NOMO-1 (cell line): Measurements from ENCODE around the gene MAPK6.
A peak's percentile ranks its signal among the peaks of the same experiment; 100 is the strongest.

Experiments used
- DNase-seq, 2 experiments: peaks; one replicate each; lab custom pipeline; 2025; ENCODE audit not compliant: unreplicated experiment in 2 of 2; lab: John Stamatoyannopoulos, UW

Gene MAPK6

GRCh38 chr15:52100807-52101442, 81.9 kb downstream of the MAPK6 start:
- DNase-seq: peak; percentile 29 to 56

GRCh38 chr15:52101542-52102323, 82.7 kb downstream of the MAPK6 start:
- peak; percentile 56 to 81 for DNase-seq

- no peak for DNase-seq
Measured at GRCh38 chr15:52102463-52102862, 83.4 kb downstream of the MAPK6 start.

- peak; percentile 8 to 62 for DNase-seq
Measured at GRCh38 chr15:52103217-52104207, 84.5 kb downstream of the MAPK6 start.

- DNase-seq: no peak
Measured at GRCh38 chr15:52104532-52105004, 85.5 kb downstream of the MAPK6 start.

GRCh38 chr15:52105846-52106245, 86.8 kb downstream of the MAPK6 start:
- DNase-seq: peak; percentile 9 to 48

- DNase-seq: no peak
Measured at GRCh38 chr15:52106641-52107040, 87.6 kb downstream of the MAPK6 start.

- DNase-seq: no peak
Measured at GRCh38 chr15:52107238-52107637, 88.2 kb downstream of the MAPK6 start.

GRCh38 chr15:52109559-52110451, 90.8 kb downstream of the MAPK6 start:
- DNase-seq: no peak

GRCh38 chr15:52111517-52112202, 92.6 kb downstream of the MAPK6 start:
- no peak for DNase-seq

GRCh38 chr15:52112203-52112750, 93.3 kb downstream of the MAPK6 start:
- DNase-seq: no peak

GRCh38 chr15:52113235-52113634, 94.2 kb downstream of the MAPK6 start:
- DNase-seq: no peak

GRCh38 chr15:52113708-52114107, 94.7 kb downstream of the MAPK6 start:
- DNase-seq: no peak

GRCh38 chr15:52114261-52115055, 95.4 kb downstream of the MAPK6 start:
- DNase-seq: no peak

- DNase-seq: no peak
Measured at GRCh38 chr15:52115598-52116427, 96.8 kb downstream of the MAPK6 start.
